Measurements from ENCODE around the gene KANSL1L.
"Not testable (repeated sequence)": the region's sequence is repeated elsewhere in the genome, so short reads cannot be mapped to it uniquely, and the experiment has no call there.

GRCh38 chr2:210177115-210177514, 5.9 kb upstream of the KANSL1L start:
- TF ChIP-seq CTCF (conservative IDR thresholded peaks at IDR 0.05 in 1 of 2, IDR thresholded peaks at IDR 0.05 in 1 of 2; ENCODE audit: low read depth in 1 of 2, low read length in 2 of 2); EZH2 (IDR thresholded peaks at IDR 0.05; ENCODE audit: low read length, missing control alignments): not testable (repeated sequence)

Data from fibroblast of lung (primary cell).